Endothelial cell of umbilical vein (primary cell): Measurements from ENCODE around the gene CHRNA9. TPM values are rescaled to one million over a fixed set of nuclear protein-coding genes. Genes with fewer than 3 reads are reported as not detected.
"Not testable (repeated sequence)": the region's sequence is repeated elsewhere in the genome, so short reads cannot be mapped to it uniquely, and the experiment has no call there.

ENCODE experiments used
- BruUV-seq: library from RNA; stranded (reverse); fragments of 400-500 nt; replicated peaks from 2 replicates; lab custom pipeline; 2021; lab: Mats Ljungman, UMichigan
- CTCF ChIA-PET: fragments of 300-600, 350-600 bp; sonication (Branson Sonifier 250); formaldehyde crosslinking; loops from one replicate; lab custom pipeline; 2021; ENCODE audit warnings: antibody characterized with exemption, inconsistent platforms; lab: Charles Lee
- POLR2A ChIA-PET: fragments of 300-600, 350-600 bp; sonication (Branson Sonifier 250); formaldehyde crosslinking; loops from one replicate; lab custom pipeline; 2021; ENCODE audit warnings: antibody characterized with exemption, inconsistent platforms; lab: Charles Lee
- DNase-seq: peaks from one replicate; pipeline ENCODE4 v3.0.0-alpha.2; 2011; ENCODE audit warnings: low read depth, low spot score
- FAIRE-seq: peaks from 2 replicates; lab custom pipeline; 2011; peaks lifted over from hg19 to GRCh38; lab: Jason Lieb, UNC
- H2AFZ ChIP-seq: 2 replicates; pipeline ENCODE4 v1.6.0; 2012; ENCODE audit warnings: low read depth, low read length, control low read depth, inconsistent platforms
- H3K27ac ChIP-seq: 2 replicates; pipeline ENCODE4 v1.5.1; 2011; ENCODE audit warnings: low read depth, mild to moderate bottlenecking, control low read depth, low read length, moderate library complexity; ENCODE audit not compliant: insufficient read depth
- H3K27me3 ChIP-seq, 2 experiments: 2 replicates each; pipeline versions ENCODE4 v1.6.0 to v1.6.1; 2011; ENCODE audit warnings: low read length in 2 of 2, mixed read lengths in 1 of 2; ENCODE audit not compliant: control insufficient read depth in 2 of 2, insufficient read depth in 2 of 2
- H3K36me3 ChIP-seq, 2 experiments: 2 replicates in 1 of 2; 3 replicates in 1 of 2; pipeline ENCODE4 v1.5.1; 2011; ENCODE audit warnings: low read length in 2 of 2, mild to moderate bottlenecking in 1 of 2, moderate library complexity in 1 of 2; ENCODE audit not compliant: control insufficient read depth in 2 of 2, insufficient read depth in 2 of 2; ENCODE audit errors: extremely low read depth in 1 of 2
- H3K4me1 ChIP-seq: 3 replicates; pipeline ENCODE4 v1.5.1; 2011; ENCODE audit warnings: mild to moderate bottlenecking, low read length; ENCODE audit not compliant: control insufficient read depth, insufficient read depth; ENCODE audit errors: extremely low read depth
- H3K4me2 ChIP-seq: 2 replicates; pipeline ENCODE4 v1.6.1; 2011; ENCODE audit warnings: low read length, control low read depth, mixed read lengths; ENCODE audit not compliant: insufficient read depth
- H3K4me3 ChIP-seq, 3 experiments: fragments of 200-600 bp in 1 of 3; sonication (generic), shearing (Covaris generic) in 1 of 3; replicated peaks in 1 of 3; 2 replicates each; pipeline ENCODE4 v1.5.1; 2011 to 2016; ENCODE audit warnings: control low read depth in 3 of 3, low read length in 3 of 3, mild to moderate bottlenecking in 2 of 3, inconsistent platforms in 1 of 3, low read depth in 1 of 3, moderate library complexity in 1 of 3; ENCODE audit not compliant: insufficient read depth in 1 of 3
- H3K79me2 ChIP-seq: 2 replicates; pipeline ENCODE4 v1.6.0; 2012; ENCODE audit warnings: low read length, inconsistent platforms; ENCODE audit not compliant: control insufficient read depth, insufficient read depth
- H3K9ac ChIP-seq: replicated peaks from 2 replicates; pipeline ENCODE3; 2011; ENCODE audit warnings: low read length, control low read depth; ENCODE audit not compliant: insufficient read depth; ENCODE audit errors: extremely low read depth
- H3K9me1 ChIP-seq: replicated peaks from 3 replicates; pipeline ENCODE4 v1.6.0; 2011; ENCODE audit warnings: mild to moderate bottlenecking, low read length; ENCODE audit not compliant: control insufficient read depth, insufficient read depth; ENCODE audit errors: extremely low read depth
- H3K9me3 ChIP-seq: replicated peaks from 2 replicates; pipeline ENCODE4 v1.5.1; 2012; ENCODE audit warnings: low read length, inconsistent platforms; ENCODE audit not compliant: control insufficient read depth, insufficient read depth
- H4K20me1 ChIP-seq: replicated peaks from 2 replicates; pipeline ENCODE3; 2011; ENCODE audit warnings: mild to moderate bottlenecking, low read length; ENCODE audit not compliant: control insufficient read depth, insufficient read depth; ENCODE audit errors: extremely low read depth
- EZH2 ChIP-seq: IDR thresholded peaks from 2 replicates; pipeline ENCODE4 v1.6.1; 2012; ENCODE audit warnings: borderline replicate concordance, low read depth, mild to moderate bottlenecking, moderate library complexity, low read length, inconsistent platforms; ENCODE audit not compliant: severe bottlenecking
- FOS ChIP-seq: IDR thresholded peaks from 2 replicates; pipeline ENCODE4 v1.6.1; 2011; ENCODE audit warnings: mild to moderate bottlenecking, low read length, moderate library complexity, borderline replicate concordance; ENCODE audit not compliant: insufficient read depth
- GATA2 ChIP-seq: IDR thresholded peaks from 2 replicates; pipeline ENCODE4 v1.7.0; 2011; ENCODE audit warnings: low read depth, mild to moderate bottlenecking, moderate library complexity, mixed read lengths, low read length; ENCODE audit not compliant: insufficient read length, insufficient read depth
- POLR2A ChIP-seq: IDR thresholded peaks from 2 replicates; pipeline ENCODE4 v1.6.1; 2012; ENCODE audit warnings: low read depth, mild to moderate bottlenecking, control low read depth, low read length
- dilution Hi-C: fragments of 300-500 bp; cut with MboI; formaldehyde crosslinking; loops from one replicate; pipeline ENCODE4 v1.15.0; 2019; ENCODE audit warnings: low sequenced_read_pairs; ENCODE audit not compliant: extremely low pct_ligation_motif_present
- intact Hi-C: fragments of 100-400 bp; cut with micrococcal nuclease; formaldehyde crosslinking; loops from one replicate; pipeline ENCODE4 v1.10.0; 2022
- polyA plus RNA-seq, 4 experiments: library from polyadenylated mRNA; depleted of rRNA in 3 of 4; stranded (reverse) in 3 of 4; unstranded in 1 of 4; fragments of >200 nt; gene quantifications; 2 replicates each; pipeline versions ENCODE4 v1.2.1 to v1.2.3, GENCODE V29; 2011 to 2012; ENCODE audit warnings: missing spikeins in 1 of 4
- total RNA-seq: library from RNA; stranded (reverse); gene quantifications from 2 replicates; pipeline ENCODE4 v1.2.3, GENCODE V29; 2021

The CHRNA9 gene
- total and polyA plus RNA-seq, 2 donors (not counting 3 experiments of a cell fraction or from before 2014, with no cell fraction given): not detected

DNA sequence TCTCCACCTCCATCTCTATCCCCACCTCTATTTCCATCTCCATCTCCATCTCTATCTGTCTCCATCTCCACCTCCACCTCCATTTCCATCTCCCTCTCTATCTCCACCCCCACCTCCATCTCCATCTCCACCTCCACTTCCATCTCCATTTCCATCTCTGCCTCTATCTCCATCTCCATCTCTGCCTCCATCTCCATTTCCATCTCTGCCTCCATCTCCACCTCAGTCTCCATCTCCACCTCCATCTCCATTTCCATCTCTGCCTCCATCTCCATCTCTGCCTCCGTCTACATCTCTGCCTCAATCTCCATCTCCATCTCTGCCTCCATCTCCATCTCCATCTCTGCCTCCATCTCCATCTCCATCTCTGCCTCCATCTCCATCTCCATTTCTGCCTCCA, 40.8 kb upstream of the CHRNA9 start:
- dilution Hi-C loops (no loop called here), intact Hi-C loops (no loop called here)
- Histone ChIP-seq H3K36me3 (no peaks in the 10 kb centered on the region), H3K4me2 (no peak overlapping the region), H3K27ac (no peak overlapping the region), H3K79me2 (no peaks in the 10 kb centered on the region), H2AFZ (no peak overlapping the region), H3K27me3 (peaks cover 0 to 2% of the 10 kb centered on the region in 2 experiments), H3K9ac (no peak overlapping the region), H4K20me1 (no peaks in the 10 kb centered on the region), H3K9me1 (no peaks in the 10 kb centered on the region), H3K4me3 (no peak overlapping the region), H3K4me1 (no peaks in the 10 kb centered on the region), H3K9me3 (peaks cover 2% of the 10 kb centered on the region)
- ChIA-PET POLR2A (no interaction called here), CTCF (no interaction called here)
- no TSS peak for BruUV-seq
- FAIRE-seq: no peak
- TF ChIP-seq FOS (no peak), EZH2 (no peak), POLR2A (no peak), GATA2 (no peak)
- no peak for DNase-seq

DNA sequence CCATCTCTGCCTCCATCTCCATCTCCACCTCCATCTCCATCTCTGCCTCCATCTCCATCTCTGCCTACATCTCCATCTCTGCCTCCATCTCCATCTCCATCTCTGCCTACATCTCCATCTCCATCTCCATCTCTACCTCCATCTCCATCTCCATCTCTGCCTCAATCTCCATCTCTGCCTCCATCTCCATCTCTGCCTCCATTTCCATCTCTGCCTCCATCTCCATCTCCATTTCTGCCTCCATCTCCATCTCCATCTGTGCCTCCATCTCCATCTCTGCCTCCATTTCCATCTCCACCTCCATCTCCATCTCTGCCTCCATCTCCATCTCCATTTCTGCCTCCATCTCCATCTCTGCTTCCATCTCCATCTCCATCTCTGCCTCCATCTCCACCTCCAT, 40.1 kb upstream of the CHRNA9 start:
- H3K9ac ChIP-seq, POLR2A ChIA-PET, H3K4me2 ChIP-seq, H3K79me2 ChIP-seq, dilution Hi-C loops, H2AFZ ChIP-seq, H3K36me3 ChIP-seq, H3K4me3 ChIP-seq, BruUV-seq, H3K27ac ChIP-seq, H3K4me1 ChIP-seq, H3K9me1 ChIP-seq, H3K9me3 ChIP-seq, H4K20me1 ChIP-seq, H3K27me3 ChIP-seq, intact Hi-C loops: not testable (repeated sequence)
- DNase-seq (peak; percentile 17), FAIRE-seq (peak; percentile 4)
- CTCF ChIA-PET: interaction anchor here (0.7 kb wide), 1 partner anchor 44 kb away, joined by 3 read pairs; no protein-coding TSS in a partner anchor
